ENCODE measurements around the gene MGAT3.
A peak's percentile ranks its signal among the peaks of the same experiment; 100 is the strongest.
"Not testable (repeated sequence)": the region's sequence is repeated elsewhere in the genome, so short reads cannot be mapped to it uniquely, and the experiment has no call there.

MGAT3 gene

DNA sequence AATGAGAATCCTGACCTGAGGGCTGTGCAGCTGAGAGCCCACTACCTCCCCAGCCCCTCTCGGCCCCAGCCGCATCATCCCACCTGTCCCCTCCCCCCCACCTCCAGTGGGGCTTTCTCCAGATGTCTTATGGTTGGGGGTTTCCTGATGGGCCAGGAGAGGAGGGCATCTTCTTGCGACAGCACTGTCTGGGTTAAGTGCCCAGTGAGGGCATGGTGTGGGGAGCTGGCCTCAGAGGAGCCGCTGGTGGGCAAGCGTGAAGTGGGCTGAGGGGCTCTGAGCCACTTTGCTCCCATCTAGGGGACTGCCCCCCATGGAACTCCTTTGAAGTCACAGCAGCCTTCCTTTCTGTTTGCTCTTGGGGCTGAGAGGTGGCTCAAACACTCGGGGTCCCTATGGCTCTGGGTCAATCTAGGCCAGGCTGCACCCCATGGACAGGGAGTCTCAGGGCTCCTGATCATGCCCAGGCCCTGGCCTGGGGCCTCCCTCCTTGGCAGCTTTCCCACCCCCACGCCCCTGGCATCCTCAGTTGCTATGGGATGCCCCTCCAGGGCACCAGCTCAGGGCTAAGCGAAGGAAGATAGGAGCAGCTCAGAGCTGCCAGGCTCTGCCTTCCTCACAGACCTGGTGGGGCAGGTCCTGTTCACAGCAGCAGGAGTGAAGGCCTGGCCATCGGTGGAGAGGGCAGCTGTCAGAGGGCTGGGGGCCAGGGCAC lies 34.3 kb downstream of the MGAT3 start:
- DNase-seq (ENCODE audit: low spot score) = no peak

DNA sequence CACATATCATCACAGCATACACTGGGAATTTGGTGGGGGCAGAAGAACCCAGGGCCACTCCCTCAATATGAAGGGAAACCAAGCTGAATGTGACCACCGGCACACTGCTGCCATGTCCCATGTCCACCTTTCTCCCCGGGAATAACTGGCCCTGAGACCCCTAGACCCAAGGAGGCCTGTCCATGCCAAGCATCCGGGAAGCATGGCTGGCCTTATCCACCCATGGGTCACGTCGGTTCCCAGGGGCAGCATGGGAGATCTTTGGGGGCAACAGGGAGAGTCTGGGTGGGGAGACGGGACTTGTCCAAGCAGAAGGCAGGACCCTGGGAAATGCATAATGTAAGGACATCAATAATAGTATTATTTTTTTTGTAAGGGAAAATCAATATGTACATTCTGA lies 34.9 kb downstream of the MGAT3 start:
- DNase-seq (ENCODE audit: low spot score) = no peak

DNA sequence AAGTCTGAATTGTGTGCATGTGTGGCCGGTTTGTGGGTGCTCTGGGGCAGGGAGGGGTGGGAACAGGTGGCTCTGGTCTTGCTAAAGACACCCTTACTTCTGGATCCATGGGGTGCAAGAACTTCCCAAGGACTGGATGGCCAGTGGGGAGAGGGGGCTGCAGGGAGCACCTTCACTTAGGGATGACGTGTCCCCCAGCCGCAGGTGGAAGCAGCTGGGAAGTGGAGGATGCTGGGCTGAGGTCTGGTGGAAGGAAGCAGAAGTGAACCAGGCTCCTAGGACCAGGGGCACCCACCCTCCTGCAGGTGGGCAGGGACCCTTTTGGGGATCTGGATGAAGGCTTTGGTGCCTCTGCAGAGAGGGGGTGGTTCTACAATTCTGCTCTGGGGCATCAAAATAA lies 35.4 kb downstream of the MGAT3 start:
- DNase-seq (ENCODE audit: low spot score) = no peak

DNA sequence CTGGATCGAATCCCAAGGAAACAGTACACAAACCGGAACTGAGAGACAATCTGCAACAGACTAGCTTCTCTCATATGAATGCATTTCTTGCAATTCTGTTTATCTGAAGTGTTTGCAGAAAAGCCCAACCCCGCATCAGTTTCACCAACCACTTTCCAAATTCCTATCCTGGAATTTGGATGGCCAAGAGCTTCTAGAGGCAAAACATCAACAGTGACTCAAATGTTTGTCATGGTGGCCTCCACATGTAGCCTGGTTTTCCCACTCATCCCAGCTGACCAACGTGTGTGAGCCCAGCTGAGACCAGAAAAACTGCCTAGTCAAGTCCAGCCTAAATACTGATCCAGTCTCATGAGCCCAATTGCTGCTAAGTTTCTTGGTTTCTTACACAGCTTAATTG lies 36.9 kb downstream of the MGAT3 start:
- no peak for DNase-seq (ENCODE audit: low spot score)

DNA sequence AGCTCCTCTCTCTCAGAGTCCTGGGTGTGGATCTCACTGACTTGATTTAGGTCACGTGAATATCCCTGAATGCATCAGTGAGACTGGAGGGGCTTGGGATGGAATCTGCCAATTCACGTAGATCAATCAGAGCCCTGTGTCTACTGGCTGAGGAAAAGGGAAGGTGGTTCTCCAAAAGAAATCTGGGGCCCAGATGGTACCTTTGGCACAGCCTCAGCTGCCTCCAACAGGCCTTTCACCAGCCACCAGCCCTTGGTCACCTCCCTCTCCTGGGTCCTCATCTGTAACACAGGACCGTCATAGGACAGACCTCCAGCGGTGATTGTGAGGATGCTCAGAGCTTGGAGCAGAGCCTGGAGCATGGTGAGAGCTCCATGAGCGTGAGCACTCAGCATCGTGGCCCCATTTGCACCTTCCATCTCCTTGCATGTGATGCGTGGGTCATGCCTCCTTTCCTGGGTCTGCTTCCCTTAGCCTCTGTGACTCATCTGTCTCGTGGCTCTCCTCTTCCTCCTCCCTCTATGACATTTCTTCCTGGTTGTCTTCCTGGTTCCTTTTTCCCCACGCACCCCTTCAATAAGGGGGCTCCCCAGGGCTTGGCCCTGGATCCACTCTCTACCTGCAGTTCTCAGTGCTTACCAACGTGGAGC lies 37.8 kb downstream of the MGAT3 start:
- no peak for DNase-seq (ENCODE audit: low spot score)

DNA sequence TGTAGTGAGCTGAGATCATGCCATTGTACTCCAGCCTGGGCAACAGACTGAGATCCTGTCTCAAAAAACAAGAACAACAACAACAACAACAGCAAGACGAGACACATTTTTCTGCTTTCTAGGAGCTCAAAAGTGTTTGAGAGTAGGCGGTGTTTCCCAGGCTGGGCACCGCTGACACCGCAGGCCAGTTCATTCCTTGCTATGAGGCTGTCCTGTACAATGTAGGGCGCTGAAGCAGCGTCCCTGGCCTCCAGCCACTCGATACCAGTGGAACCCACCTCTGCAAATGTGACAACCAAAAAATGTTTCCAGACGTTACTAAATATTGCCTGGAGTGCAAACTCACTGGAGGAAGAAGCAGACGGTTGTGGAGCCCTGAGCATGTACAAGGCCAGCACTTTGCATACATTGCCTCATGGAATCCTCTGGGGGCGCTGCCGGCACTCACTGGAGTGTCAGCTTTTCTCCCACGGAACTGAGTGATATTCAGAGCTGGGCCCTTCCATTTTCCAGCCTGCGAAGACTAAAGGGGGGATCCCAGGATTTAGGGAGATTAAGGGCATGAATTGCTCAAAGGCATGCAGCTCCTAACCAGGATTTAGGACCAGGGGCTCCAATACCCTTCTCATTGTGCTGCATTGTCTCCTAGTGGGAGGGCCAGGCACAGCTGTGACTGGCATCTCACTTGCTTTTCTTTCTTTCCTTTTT lies 39.5 kb downstream of the MGAT3 start:
- peak; percentile 53 for DNase-seq (ENCODE audit: low spot score)

DNA sequence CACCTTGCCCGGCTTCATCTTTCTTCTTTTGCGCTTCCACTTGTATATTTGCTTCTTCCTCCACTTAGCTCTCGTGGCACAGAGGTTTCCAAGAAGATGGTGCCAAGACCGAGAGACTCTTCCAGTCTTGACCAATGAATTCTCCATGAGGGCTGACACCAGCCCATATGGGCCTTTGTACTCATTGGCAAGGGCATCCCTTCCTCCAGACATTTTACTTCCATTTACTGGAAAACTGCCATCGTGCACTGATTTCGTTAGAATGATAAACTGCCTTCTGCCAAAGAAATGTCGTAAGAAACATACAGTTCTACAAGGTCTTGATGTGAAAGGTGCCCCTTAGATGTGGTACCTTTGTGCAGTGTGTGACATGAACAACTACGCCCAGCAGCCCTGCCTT lies 40.6 kb downstream of the MGAT3 start:
- no peak for DNase-seq (ENCODE audit: low spot score)

DNA sequence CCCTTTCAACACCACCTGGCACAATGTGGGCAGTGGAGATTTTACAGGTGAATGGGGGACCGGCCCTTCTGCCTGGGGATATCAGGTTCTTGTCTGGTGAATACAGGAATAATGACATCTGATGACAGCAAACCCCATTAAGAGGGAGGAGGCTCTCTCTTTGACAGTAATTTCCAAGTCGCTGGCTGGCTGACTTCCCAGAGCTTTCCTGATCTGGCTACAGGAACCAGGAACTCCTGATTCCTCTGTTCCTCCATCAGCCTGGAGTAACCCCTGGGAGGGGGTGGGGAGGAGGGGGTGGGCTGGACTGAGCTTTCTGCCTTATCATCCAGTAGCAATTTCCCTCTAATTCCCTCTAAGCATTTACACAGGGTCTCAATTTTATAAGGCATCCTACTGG lies 41.6 kb downstream of the MGAT3 start:
- no peak for DNase-seq (ENCODE audit: low spot score)

DNA sequence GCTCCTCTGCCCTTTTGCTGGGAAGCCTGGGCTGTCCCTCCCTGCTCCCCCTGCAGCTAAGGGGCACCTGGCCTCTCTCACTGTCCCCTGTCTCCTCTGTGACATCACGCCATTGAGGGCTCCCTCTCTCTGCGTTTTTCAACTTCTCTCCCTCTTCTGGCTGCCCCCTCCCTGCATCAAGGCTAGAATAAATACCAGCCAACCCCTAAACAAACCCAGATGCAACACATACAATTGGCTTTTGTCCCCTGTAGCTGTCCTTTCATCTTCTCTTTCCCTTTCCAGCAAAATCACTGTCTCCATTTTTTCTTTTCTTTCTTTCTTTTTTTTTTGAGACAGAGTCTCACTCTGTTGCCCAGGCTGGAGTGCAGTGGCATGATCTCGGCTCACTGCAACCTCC lies 42.0 kb downstream of the MGAT3 start:
- DNase-seq (ENCODE audit: low spot score) = no peak

DNA sequence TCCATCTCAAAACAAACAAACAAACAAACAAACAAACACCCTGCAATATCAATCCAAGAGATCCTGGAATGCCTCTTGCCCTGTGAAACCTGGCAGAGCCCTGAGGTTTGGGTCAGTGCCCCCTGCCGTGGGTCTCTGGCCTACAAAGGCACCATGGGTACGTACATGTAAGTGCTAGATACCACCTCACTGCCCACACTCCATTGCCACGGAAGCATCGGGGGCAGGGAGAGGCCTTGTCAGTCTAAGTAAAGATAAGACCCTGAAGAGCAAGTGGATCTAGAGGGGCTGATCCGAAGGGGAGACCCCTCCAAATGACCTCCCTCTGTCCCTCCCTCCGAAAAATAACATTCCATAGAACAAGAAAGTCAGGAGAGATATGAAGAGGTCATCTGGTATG lies 43.3 kb downstream of the MGAT3 start:
- no peak for DNase-seq (ENCODE audit: low spot score)

DNA sequence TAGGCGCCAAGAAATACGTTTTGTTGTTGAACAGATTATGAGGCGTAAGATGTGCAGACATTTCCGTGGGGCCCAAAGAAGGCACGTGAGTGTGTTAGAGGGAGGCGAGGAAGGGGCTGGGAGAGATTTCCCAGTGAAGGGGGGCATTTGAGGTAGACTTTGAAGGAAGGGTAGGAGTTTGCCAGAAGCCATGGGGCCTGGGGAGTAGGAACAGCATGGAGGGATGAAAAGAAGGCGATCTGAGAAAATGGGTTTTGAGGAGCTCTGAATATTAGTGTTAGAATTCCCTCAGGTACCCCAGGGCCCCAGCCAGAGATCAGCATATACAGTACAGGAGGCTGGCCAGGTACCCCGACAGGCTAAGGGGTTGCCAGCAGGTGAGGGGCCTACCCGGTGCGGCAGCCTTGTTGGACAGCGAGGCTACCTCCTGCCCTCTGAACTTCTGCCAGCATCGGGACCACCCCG lies 44.9 kb downstream of the MGAT3 start:
- DNase-seq (ENCODE audit: low spot score) = no peak

DNA sequence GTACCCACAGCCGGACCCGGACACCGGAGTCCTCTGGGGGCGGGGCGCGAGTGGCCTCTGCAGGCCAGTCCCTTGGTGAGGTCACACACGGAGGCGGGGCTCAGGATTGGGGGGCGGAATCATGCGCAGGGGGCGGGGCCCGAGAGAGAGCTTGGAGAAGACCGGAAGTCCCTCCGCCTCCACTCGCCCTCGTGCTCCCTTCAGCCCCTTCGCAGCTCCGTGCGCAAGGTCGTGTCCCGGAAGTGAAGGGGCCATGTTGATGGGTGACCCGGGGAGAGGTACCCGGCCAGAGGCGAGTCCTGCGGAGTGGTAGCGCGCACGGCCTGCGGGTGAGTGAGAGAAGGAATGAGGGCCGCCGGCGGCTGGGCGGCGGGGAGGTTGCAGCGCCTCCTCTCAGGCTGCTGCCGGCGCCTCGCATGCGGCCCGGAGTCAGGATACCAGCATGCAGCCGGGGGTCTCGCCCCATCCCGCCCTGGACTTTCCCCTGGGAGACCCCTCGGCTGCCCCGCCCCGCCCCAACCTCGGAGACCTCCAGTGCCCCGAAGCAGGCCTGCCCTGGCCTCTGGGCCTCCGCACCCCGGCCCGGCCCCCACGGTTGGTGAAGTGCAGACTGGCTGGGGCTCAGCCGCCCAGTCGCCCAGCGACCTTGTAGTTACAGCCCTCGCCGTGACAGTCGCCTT lies 45.4 kb downstream of the MGAT3 start, which contains the start of gene MIEF1:
Gene MIEF1, plus strand, starts transcription at position 182 of the 680 bp plus-strand sequence. CDS start 9,005 bp downstream, outside the sequence.
- peak; percentile 92 for DNase-seq (ENCODE audit: low spot score)

DNA sequence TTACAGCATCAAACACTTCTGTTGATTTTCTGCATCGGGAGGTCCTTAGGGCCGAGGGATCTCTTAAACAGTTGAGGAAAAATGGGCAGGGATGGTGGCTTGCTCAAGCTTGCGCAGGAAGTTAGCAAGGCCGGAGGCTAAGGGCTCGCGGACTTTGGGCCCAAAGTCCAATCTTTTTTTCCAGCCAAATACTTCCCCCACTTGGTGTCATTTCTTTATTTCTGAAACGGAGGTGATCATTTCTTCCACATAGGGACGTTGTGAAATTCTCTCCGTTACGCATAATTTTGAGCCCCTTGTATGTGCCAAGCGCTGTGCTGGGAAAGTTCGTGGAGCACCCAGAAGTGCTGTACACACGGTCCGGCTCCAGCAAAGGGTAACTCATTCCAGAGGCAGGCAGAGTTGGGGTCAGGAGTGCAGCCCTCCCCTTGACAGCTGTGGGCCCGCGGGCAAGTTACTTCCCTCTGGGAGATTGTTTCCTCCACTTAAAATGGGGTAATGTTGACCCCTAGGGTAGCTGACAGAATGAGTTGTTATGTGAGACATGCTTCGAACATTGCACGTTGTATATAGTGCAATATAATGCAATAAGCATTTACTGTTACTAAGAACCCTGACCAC lies 46.1 kb downstream of the MGAT3 start:
- DNase-seq (ENCODE audit: low spot score) = no peak

DNA sequence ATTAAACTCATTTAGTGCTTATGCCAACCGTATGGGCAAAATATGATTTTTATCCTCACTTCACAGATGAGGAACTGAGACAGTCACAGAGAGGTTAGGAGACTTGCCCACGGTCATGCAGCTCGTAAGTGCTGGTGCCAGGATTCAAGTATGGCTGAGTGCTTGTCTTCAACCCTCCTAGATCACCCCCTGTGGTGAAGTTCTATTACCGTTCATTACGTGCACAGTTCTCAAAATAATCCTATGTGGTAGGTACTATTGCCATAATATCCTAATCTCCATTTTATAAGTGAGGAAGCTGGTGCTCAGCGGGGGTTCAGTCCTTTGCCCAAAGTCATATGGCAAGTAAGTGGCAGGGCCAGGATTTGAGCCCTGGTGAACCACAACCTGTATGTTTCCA lies 46.8 kb downstream of the MGAT3 start:
- no peak for DNase-seq (ENCODE audit: low spot score)

DNA sequence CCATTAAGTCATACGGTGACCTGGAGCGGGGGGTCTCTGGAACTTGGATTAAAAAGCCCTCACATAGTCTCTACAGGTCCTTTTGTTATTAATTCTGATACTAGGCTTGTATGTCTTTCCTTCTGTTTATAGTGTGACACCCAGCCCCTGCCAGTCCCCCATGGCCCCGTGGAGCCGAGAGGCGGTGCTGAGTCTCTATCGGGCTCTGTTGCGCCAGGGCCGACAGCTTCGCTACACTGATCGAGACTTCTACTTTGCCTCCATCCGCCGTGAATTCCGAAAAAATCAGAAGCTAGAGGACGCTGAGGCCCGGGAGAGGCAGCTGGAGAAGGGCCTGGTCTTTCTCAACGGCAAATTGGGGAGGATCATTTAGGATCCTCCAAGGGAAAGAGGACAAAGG lies 47.3 kb downstream of the MGAT3 start:
- no peak for DNase-seq (ENCODE audit: low spot score)

DNA sequence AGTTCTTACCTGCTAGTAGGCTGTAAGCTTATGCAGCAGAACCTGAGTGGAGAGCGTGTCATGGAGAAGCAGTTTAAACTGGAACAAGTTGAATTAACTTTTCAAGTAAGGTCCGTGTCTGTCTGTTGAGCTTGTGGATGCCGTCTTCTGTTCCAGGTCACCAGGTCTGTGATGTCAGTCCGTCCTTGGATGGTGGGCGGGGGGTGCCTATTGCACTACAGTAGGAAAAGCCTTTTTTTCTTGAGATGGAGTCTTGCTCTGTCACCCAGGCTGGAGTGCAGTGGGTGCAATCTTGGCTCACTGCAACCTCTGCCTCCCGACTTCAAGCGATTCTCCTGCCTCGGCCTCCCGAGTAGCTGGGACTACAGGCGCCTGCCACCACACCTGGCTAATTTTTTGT lies 50.2 kb downstream of the MGAT3 start:
- not testable (repeated sequence) for DNase-seq (ENCODE audit: low spot score)

DNA sequence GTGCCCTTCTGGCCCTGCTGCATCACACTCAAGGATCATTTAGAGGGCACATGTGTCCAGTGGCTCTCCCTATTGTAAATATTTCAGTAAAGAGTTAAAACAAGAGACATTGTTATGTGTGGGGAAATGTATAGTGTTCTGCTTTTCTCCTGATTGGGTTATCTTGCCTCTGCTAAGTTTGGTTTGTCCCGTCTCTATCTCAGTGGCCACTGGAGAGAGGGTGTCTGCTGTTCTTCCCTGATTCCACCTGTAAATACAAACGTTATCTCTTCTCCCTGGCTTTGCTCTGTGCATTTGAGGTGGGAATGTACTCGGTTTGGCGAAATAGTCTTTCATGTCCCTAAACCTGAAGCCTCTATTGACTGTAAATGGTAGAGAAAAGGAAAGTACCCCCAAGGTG lies 51.6 kb downstream of the MGAT3 start:
- no peak for DNase-seq (ENCODE audit: low spot score)

DNA sequence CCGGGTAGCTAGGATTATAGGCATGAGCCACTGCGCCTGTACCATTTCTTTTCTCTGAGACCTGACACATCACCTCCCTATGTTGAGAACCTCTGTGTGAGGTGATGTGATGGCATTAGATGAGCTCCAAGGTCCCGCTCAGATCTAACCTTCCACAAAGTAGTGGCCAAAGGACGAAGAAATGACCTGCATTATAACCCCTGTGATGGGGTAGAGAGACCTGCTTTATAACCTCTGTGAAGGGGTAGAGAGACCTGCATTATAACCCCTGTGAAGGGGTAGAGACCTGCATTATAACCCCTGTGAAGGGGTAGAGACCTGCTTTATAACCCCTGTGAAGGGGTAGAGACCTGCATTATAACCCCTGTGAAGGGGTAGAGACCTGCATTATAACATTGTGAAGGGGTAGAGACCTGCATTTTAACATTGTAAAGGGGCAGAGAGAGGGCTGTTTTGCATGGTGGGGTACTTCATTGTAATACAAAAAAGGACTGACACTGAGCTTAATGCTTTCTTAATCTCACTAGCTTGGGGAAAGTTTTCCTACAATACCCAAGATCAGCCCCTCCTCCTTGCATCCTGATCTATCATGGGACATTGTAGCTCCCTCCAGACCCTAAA lies 53.8 kb downstream of the MGAT3 start:
- no peak for DNase-seq (ENCODE audit: low spot score)

DNA sequence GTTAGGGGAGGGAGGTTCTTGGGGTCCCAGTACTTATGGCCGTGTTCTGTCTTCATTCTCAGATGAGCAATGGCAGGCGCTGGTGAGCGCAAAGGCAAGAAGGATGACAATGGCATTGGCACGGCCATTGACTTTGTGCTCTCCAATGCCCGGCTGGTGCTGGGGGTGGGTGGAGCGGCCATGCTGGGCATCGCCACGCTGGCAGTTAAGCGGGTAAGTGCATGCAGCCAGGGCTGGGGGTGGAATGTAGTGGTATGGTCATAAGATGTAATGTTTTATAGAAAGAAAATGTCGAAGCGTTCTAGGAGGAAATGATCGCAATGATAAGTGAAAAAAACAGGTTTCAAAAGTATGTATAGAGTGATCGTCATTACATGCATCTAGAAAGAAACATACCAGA lies 54.4 kb downstream of the MGAT3 start:
- DNase-seq (ENCODE audit: low spot score) = no peak

DNA sequence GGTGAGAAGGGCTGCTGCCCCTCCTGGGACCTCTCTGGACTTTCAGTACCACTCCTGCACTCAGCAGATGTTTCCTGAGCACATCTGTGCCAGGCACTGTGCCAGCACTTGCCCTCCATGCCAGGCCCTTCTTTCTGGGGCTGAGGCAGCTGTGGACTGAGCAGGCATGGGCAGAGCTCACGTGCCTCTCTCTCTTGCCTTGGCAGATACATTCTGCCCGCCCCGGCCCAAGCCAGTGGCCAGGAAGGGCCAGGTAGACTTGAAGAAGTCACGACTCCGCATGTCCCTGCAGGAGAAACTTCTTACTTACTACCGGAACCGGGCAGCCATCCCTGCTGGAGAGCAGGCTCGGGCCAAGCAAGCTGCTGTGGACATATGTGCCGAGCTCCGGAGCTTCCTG lies 55.2 kb downstream of the MGAT3 start:
- DNase-seq (ENCODE audit: low spot score) = no peak

DNA sequence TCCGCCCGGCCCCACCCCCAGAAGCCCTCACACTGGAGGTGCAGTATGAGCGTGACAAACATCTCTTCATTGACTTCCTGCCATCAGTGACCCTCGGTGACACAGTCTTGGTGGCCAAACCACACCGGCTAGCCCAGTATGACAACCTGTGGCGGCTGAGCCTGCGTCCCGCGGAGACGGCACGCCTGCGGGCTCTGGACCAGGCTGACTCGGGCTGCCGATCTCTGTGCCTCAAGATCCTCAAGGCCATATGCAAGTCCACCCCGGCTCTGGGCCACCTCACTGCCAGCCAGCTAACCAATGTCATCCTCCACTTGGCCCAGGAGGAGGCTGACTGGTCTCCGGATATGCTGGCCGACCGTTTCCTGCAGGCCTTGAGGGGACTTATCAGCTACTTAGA lies 57.0 kb downstream of the MGAT3 start:
- DNase-seq (ENCODE audit: low spot score) = no peak

All from CD4-positive, alpha-beta T cell treated with Interleukin-6 at 100 ng/mL for 8 hours (primary cell).